Measurements from ENCODE around the gene PIK3R1. TPM values are rescaled to one million over a fixed set of nuclear protein-coding genes. Genes with fewer than 3 reads are reported as not detected.

The PIK3R1 gene
- total RNA-seq, 4 donors from 2014 or later = 101 to 358 (median 190) TPM

- TF ChIP-seq POLR2A (IDR thresholded peaks at IDR 0.05) (no peak), CTCF (IDR thresholded peaks at IDR 0.05) (no peak)
- peak overlapping the region; percentile 81 to 89 for H3K27ac ChIP-seq
- H3K4me1 ChIP-seq = peaks cover 14 to 21% of the 10 kb centered on the region in 2 donors
- DNase-seq = no peak
- no peaks in the 10 kb centered on the region for H3K9me3 ChIP-seq
- intact Hi-C loops (cut with DNase I; ENCODE audit: low total_unique reads) = no loop called here
- no peak overlapping the region for H3K4me3 ChIP-seq
- H3K27me3 ChIP-seq = no peaks in the 10 kb centered on the region
- H3K36me3 ChIP-seq = no peaks in the 10 kb centered on the region
Observed at GRCh38 chr5:68266457-68266856, 50.9 kb downstream of the PIK3R1 start.

GRCh38 chr5:68267066-68267465 lies 51.5 kb downstream of the PIK3R1 start:
- Histone ChIP-seq H3K9me3 (no peaks in the 10 kb centered on the region), H3K27me3 (no peaks in the 10 kb centered on the region), H3K4me3 (peak overlapping the region in 1 of 2 donors; percentile 5), H3K36me3 (no peaks in the 10 kb centered on the region), H3K4me1 (peaks cover 14 to 21% of the 10 kb centered on the region in 2 donors), H3K27ac (peak overlapping the region; percentile 81 to 89)
- no peak for TF ChIP-seq POLR2A (IDR thresholded peaks at IDR 0.05)
- TF ChIP-seq CTCF (IDR thresholded peaks at IDR 0.05) = no peak
- intact Hi-C loops (cut with DNase I; ENCODE audit: low total_unique reads) = no loop called here
- no peak for DNase-seq

- no peak for TF ChIP-seq POLR2A (IDR thresholded peaks at IDR 0.05)
- TF ChIP-seq CTCF (IDR thresholded peaks at IDR 0.05) = no peak
- DNase-seq = no peak
- intact Hi-C loops (cut with DNase I; ENCODE audit: low total_unique reads) = no loop called here
- Histone ChIP-seq H3K27me3 (no peaks in the 10 kb centered on the region), H3K4me3 (no peak overlapping the region), H3K4me1 (peaks cover 12 to 28% of the 10 kb centered on the region in 2 donors), H3K9me3 (no peaks in the 10 kb centered on the region), H3K36me3 (no peaks in the 10 kb centered on the region), H3K27ac (peak overlapping the region; percentile 81 to 89)
Observed at GRCh38 chr5:68268101-68268851, 52.7 kb downstream of the PIK3R1 start.

- no peak overlapping the region for H3K4me3 ChIP-seq
- H3K27me3 ChIP-seq = no peaks in the 10 kb centered on the region
- no peaks in the 10 kb centered on the region for H3K36me3 ChIP-seq
- peaks cover 10 to 29% of the 10 kb centered on the region in 2 donors for H3K4me1 ChIP-seq
- no peak for TF ChIP-seq CTCF (IDR thresholded peaks at IDR 0.05)
- no peak for TF ChIP-seq POLR2A (IDR thresholded peaks at IDR 0.05)
- no peaks in the 10 kb centered on the region for H3K9me3 ChIP-seq
- DNase-seq = no peak
- intact Hi-C loops (cut with DNase I; ENCODE audit: low total_unique reads) = no loop called here
- H3K27ac ChIP-seq = peak overlapping the region; percentile 81 to 89
Observed at GRCh38 chr5:68268852-68269130, 53.2 kb downstream of the PIK3R1 start.

DNA sequence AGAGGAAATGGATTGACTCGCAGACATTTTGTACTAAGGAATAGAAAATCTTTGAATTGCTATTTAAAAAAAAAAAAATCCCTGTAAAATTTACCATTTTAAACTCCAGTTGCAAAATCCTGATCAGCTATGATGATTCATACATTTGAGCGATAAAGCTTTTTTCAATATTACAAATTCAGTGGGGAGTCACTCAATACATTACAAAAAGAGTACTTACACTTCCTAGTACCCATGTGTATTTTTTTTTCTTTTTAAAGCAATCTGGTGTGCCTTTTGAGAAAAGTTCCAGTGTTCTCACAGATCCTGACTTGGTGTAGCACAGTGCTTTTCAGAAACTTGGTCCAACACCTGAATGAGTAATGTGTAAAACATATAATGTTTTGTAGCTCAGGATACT lies 54.3 kb downstream of the PIK3R1 start:
- no peaks in the 10 kb centered on the region for H3K36me3 ChIP-seq
- no peak overlapping the region for H3K4me3 ChIP-seq
- intact Hi-C loops (cut with DNase I; ENCODE audit: low total_unique reads) = no loop called here
- TF ChIP-seq POLR2A (IDR thresholded peaks at IDR 0.05) = no peak
- TF ChIP-seq CTCF (IDR thresholded peaks at IDR 0.05) = no peak
- no peaks in the 10 kb centered on the region for H3K9me3 ChIP-seq
- H3K27ac ChIP-seq = peak overlapping the region; percentile 81 to 89
- DNase-seq = no peak
- H3K27me3 ChIP-seq = no peaks in the 10 kb centered on the region
- peaks cover 10 to 28% of the 10 kb centered on the region in 2 donors for H3K4me1 ChIP-seq
